Loucy (cell line): ENCODE data around the gene GBF1.

Experiments used
- H2AFZ ChIP-seq: fragments of 200-600 bp; sonication (generic); 2 replicates; pipeline ENCODE4 v1.6.0; 2016; ENCODE audit warnings: antibody characterized with exemption, mild to moderate bottlenecking, low read length, moderate library complexity
- H3F3A ChIP-seq: fragments of 200-600 bp; 2 replicates; pipeline ENCODE4 v1.6.0; 2016; ENCODE audit warnings: antibody characterized with exemption, low read depth, mild to moderate bottlenecking
- H3K27me3 ChIP-seq: fragments of 200-600 bp; sonication (generic); 2 replicates; pipeline ENCODE4 v1.6.1; 2014; ENCODE audit warnings: low read length, mild to moderate bottlenecking; ENCODE audit not compliant: insufficient read depth, poor library complexity, severe bottlenecking
- H3K36me3 ChIP-seq: fragments of 200-600 bp; sonication (generic); 2 replicates; pipeline ENCODE4 v1.6.1; 2016; ENCODE audit warnings: low read length; ENCODE audit not compliant: insufficient read depth
- H3K4me1 ChIP-seq: fragments of 200-600 bp; sonication (generic); 2 replicates; pipeline ENCODE4 v1.5.1; 2014; ENCODE audit warnings: low read length, mild to moderate bottlenecking; ENCODE audit not compliant: insufficient read depth, poor library complexity, severe bottlenecking
- H3K4me2 ChIP-seq: fragments of 200-600 bp; sonication (generic); 2 replicates; pipeline ENCODE4 v1.6.0; 2014; ENCODE audit warnings: antibody characterized with exemption, low read length, low read depth, mild to moderate bottlenecking; ENCODE audit not compliant: poor library complexity, severe bottlenecking
- H3K4me3 ChIP-seq: fragments of 200-600 bp; sonication (generic); 2 replicates; pipeline ENCODE4 v1.5.1; 2014; ENCODE audit warnings: low read length, mild to moderate bottlenecking, mixed read lengths; ENCODE audit not compliant: poor library complexity, severe bottlenecking
- H3K79me2 ChIP-seq: fragments of 200-600 bp; sonication (generic); 2 replicates; pipeline ENCODE4 v1.6.1; 2014; ENCODE audit warnings: low read length; ENCODE audit not compliant: insufficient read depth
- H3K9ac ChIP-seq: fragments of 200-600 bp; sonication (generic); 2 replicates; pipeline ENCODE4 v1.6.0; 2014; ENCODE audit warnings: mild to moderate bottlenecking, low read depth, low read length, moderate library complexity; ENCODE audit not compliant: poor library complexity, severe bottlenecking
- H3K9me2 ChIP-seq: fragments of 200-600 bp; sonication (generic); replicated peaks from 2 replicates; pipeline ENCODE4 v1.6.1; 2016; ENCODE audit warnings: low read depth, low read length, mixed read lengths
- H3K9me3 ChIP-seq: fragments of 200-600 bp; sonication (generic); 2 replicates; pipeline ENCODE4 v1.6.1; 2014; ENCODE audit warnings: mild to moderate bottlenecking, antibody characterized with exemption, low read length, low read depth; ENCODE audit not compliant: insufficient read depth
- H4K20me1 ChIP-seq: fragments of 200-600 bp; sonication (generic); 2 replicates; pipeline ENCODE4 v1.6.0; 2014; ENCODE audit warnings: antibody characterized with exemption, low read length, mild to moderate bottlenecking; ENCODE audit not compliant: insufficient read depth, poor library complexity, severe bottlenecking
- CTCF ChIP-seq: fragments of 200-600 bp; sonication (generic); conservative IDR thresholded peaks from 2 replicates; pipeline ENCODE4 v1.5.1; 2014; ENCODE audit warnings: mild to moderate bottlenecking, antibody characterized with exemption, low read length
- EZH2phosphoT487 ChIP-seq: fragments of 200-600 bp; IDR thresholded peaks from 2 replicates; pipeline ENCODE4 v1.6.1; 2018; ENCODE audit warnings: antibody characterized with exemption, mild to moderate bottlenecking, moderate library complexity, borderline replicate concordance

Gene GBF1

DNA sequence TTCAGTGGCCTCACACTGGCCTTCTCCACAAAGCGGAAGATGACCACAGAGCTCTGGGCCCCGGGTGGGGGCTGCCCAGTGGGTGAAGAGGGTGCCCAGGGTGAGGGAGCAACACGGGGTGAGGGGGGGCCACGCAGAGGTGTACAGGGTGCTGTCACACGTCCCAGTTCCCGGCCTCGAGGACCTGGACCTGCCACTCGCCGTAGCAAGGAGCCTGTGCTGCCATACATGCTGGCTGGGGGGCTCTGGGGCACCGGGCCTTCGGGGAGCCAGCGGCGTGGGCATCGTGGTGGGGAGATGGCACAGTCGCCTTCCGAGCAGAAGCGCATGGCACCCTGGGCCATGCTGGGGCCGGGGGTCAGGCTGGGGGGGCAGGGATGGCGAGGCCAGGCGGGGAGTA, 171.4 kb downstream of the GBF1 start:
- H3F3A ChIP-seq = no peaks in the 10 kb centered on the region
- peaks cover 4% of the 10 kb centered on the region; the same call in 1 of the 2 replicates for H3K79me2 ChIP-seq
- TF ChIP-seq CTCF (no peak), EZH2phosphoT487 (no peak)
- H3K4me1 ChIP-seq = peaks cover 16% of the 10 kb centered on the region
- H3K4me3 ChIP-seq = no peak overlapping the region
- no peaks in the 10 kb centered on the region for H3K9me2 ChIP-seq
- no peak overlapping the region for H3K9ac ChIP-seq
- H2AFZ ChIP-seq = no peak overlapping the region
- no peaks in the 10 kb centered on the region for H3K36me3 ChIP-seq
- no peaks in the 10 kb centered on the region for H4K20me1 ChIP-seq
- H3K4me2 ChIP-seq = no peak overlapping the region
- no peaks in the 10 kb centered on the region for H3K27me3 ChIP-seq
- H3K9me3 ChIP-seq = no peaks in the 10 kb centered on the region

- Histone ChIP-seq H3K9ac (no peak within 1 kb of the TSS), H3K4me3 (peak within 1 kb of the TSS; percentile 79), H3K27me3 (no peaks in the 10 kb centered on the region), H3K9me2 (no peaks in the 10 kb centered on the region), H3K4me1 (peaks cover 25% of the 10 kb centered on the region), H3K4me2 (peak within 1 kb of the TSS; percentile 97), H2AFZ (no peak within 1 kb of the TSS), H3K9me3 (no peaks in the 10 kb centered on the region), H3K36me3 (no peaks in the 10 kb centered on the region; the same call in 1 of the 2 replicates), H4K20me1 (no peaks in the 10 kb centered on the region), H3F3A (no peaks in the 10 kb centered on the region), H3K79me2 (peaks cover 19% of the 10 kb centered on the region)
- TF ChIP-seq CTCF (no peak), EZH2phosphoT487 (no peak)
Observed at GRCh38 chr10:102418622-102419268, 173.4 kb downstream of the GBF1 start, which contains the start of gene PSD. TSS of gene PSD (minus strand) at chr10:102418785. CDS start at chr10:102417038, 1,747 bp downstream.

DNA sequence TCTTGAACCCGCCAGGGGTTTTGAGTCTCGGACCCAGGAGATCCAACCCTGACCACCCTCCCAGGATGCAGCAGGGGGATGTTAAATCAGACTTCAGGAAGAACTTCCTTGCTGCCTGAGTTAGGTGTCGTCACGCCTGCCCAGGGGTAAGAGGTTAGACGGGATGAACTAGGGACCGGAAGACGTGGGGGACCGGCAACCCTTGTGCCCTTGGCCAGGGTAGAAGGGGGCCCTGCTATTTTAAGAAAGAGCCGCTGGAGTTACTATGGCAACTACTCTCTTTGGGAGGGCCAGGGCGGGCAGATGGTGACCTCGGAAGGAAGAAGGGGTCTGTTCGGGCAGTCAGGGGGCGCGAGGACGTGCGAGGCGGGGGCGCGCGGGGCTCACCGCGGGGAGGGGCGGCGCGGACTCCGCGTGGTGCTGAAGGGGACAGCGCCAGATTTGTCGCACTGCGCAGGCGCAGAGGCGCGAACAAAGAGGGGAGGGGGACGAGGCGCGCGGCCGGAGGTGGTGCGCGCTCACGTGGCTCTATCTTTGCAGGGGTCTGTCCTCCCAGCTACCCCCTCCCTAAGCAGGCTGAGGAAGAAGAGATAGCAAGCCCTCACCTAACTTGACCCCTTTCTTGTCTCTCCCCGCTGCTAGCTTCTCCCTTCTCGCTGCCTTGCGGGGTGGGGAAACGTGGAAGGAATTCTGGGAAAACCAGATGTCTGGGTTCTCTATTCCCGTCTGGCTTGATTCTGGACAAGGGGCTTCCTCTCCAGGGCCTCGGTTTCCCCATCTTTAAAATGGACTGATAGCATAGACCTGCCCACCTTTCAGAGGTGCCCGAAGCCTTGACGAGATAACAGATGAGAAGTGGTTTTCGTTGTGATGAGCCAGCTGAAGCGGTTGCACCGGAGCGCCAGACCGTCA, 174.2 kb downstream of the GBF1 start:
- peaks cover 19% of the 10 kb centered on the region for H3K79me2 ChIP-seq
- H3K9me3 ChIP-seq = no peaks in the 10 kb centered on the region
- no peaks in the 10 kb centered on the region; the same call in 1 of the 2 replicates for H3K36me3 ChIP-seq
- H3K9me2 ChIP-seq = no peaks in the 10 kb centered on the region
- peak overlapping the region; percentile 97 for H3K4me2 ChIP-seq
- TF ChIP-seq EZH2phosphoT487 (no peak), CTCF (no peak)
- H3F3A ChIP-seq = no peaks in the 10 kb centered on the region
- peak overlapping the region; percentile 79 for H3K4me3 ChIP-seq
- no peak overlapping the region for H2AFZ ChIP-seq
- no peaks in the 10 kb centered on the region for H4K20me1 ChIP-seq
- no peaks in the 10 kb centered on the region for H3K27me3 ChIP-seq
- peaks cover 25% of the 10 kb centered on the region for H3K4me1 ChIP-seq
- H3K9ac ChIP-seq = peak overlapping the region; percentile 76
